ENCODE data around the gene RABAC1.
"Not testable (repeated sequence)": the region's sequence is repeated elsewhere in the genome, so short reads cannot be mapped to it uniquely, and the experiment has no call there.

RABAC1 gene

DNA sequence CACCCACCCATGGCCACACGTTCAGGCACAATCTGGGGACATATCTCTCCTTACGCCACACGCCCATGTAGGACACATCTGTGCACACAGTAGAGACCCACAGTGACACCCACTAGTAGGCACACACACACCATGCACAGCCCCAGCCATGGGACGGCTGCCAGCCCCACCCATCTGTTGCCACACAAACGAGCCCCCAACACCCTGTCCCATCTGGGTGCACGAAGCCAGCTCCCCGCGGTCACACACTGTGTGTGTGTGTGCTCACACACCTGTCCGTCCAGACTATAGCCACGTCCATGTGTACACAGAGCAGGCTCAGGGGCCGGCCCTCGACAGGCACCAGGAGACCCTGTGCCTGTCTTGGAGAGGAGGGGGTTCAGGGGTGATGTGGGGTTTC lies 41.4 kb downstream of the RABAC1 start:
- no peak for TF ChIP-seq TAF1 (IDR thresholded peaks at IDR 0.05; ENCODE audit: borderline replicate concordance, low read depth, low read length)
- DNase-seq (ENCODE audit: insufficient read length) (no peak), FAIRE-seq (no peak)

DNA sequence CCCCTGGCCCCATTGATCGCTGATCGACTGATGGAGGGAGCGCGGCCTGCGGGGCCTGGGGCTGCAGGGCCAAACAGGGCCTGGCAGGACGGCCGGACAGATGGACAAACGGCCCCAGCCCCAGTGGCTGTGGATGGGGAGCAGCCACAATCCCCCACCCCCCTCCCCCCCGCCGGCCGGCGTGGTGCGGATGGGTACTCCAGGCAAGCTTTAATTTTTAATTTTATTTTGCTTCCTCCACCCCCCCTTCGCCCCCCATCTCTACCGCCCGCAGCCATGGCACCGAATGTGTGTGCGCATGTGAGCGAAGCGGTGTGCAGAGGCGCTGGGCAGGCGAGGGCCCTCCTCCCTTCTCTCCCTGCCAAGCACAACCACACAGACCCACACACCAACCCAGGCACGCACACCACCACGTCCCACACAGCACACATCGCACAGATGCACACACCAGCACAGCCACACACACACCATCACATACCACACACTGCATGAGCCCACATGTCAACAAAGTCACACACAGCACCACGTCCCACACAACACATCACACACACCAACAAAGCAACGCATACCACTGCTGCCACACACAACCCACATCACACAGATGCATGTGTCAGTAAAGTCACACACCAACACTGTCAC lies 43.2 kb downstream of the RABAC1 start:
- FAIRE-seq: peak; percentile 74
- DNase-seq (ENCODE audit: insufficient read length): no peak
- TF ChIP-seq POLR2A (IDR thresholded peaks at IDR 0.05; ENCODE audit: low read depth, low read length) (no peak), TAF1 (IDR thresholded peaks at IDR 0.05; ENCODE audit: borderline replicate concordance, low read depth, low read length) (no peak), POLR2AphosphoS5 (IDR thresholded peaks at IDR 0.05; ENCODE audit: low read depth, low read length) (no peak)

DNA sequence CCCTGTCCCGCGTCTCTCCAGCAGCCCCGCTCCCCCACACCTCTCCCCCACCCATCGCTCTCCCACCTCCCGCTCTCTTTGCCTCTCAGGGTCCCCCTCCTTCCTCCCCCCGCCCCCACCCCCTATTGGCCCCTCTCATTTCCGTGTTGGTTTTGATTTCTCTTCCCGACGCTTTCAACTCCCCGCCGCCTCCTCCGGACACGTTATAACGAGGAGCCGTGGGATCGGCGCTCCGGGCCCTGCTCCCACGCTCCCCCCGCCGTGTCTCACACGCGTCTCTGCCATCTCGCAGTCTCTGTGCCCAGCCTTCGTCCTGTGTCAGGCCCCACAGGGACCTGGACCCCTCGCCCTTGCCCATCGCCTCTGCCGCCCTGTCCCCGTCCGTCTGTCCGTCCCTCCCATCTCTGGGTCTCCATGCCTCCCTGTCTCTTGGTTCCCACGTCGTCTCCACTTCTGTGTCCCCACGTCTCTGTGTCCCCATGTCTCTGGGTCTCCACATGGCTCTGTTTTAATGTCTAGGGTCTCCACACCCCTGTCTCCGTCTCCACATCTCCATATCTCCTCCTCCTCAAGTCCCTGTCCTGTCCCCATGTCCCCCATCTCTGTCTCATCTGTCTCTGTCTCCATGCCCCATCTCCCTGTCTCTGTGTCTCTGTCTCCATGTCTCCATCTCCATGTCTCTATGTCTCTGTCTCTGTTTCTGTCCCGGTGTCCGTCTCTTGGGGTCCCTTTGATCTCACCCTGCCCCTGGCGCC lies 43.9 kb downstream of the RABAC1 start:
- FAIRE-seq: no peak
- TF ChIP-seq POLR2AphosphoS5 (IDR thresholded peaks at IDR 0.05; ENCODE audit: low read depth, low read length): no peak
- DNase-seq (ENCODE audit: insufficient read length): no peak

DNA sequence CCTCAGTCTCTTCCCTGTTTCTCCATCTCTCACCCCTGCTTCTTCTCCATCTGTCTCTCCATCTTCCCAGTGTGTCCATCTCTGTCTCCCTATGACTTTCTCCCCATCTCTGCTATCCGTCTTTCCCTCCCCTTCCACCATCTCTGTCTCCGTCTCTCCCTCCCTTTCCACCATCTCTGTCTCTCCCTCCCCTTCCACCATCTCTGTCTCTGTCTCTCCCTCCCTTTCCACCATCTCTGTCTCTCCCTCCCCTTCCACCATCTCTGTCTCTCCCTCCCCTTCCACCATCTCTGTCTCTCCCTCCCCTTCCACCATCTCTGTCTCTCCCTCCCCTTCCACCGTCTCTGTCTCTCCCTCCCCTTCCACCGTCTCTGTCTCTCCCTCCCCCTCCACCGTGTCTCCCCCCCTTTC lies 44.7 kb downstream of the RABAC1 start:
- not testable (repeated sequence) for DNase-seq (ENCODE audit: insufficient read length); FAIRE-seq

DNA sequence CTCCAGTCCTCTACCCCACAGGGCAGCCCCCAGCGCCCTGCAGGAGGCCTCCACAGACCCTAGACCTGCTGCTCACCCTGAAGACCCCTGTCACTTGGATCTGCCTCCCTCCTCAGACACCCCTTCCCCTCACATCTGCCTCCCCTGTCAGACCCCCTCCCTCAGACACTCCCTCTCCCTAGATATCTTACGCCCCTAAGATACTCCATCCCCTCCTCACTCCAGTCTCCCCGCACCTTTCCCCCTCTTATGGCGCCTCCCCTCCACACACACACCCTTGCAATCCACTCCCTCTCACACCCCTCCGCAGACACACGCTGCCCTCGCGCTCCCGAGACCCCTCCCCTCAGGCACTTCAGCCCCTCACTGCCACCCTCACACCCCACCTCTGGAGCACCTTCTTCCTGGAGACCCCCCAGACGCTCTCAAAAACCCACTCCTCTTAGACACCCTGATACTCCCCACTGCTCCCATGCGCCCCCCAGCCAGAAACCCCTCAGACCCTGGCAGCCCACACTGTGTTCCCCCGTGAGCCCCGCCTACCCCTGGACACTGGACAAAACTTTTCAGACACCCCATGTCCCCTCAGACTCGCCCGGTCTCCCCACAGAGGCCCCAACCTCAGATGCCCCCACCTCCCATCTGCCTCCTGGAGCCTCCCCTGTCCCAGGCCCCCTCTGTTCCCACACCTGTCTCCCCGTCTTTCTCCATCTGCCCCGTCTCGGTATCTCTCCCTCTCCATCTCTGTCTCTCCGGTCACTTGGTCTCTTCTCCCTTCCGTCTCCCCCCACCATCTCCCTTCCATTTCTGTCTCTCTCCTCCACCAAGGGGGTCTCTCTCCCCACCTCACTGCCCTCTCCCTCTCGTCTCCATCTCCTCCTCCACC lies 45.3 kb downstream of the RABAC1 start:
- TF ChIP-seq POLR2A (IDR thresholded peaks at IDR 0.05; ENCODE audit: low read depth, low read length): no peak
- TF ChIP-seq TAF1 (IDR thresholded peaks at IDR 0.05; ENCODE audit: borderline replicate concordance, low read depth, low read length): no peak
- no peak for TF ChIP-seq POLR2AphosphoS5 (IDR thresholded peaks at IDR 0.05; ENCODE audit: low read depth, low read length)
- FAIRE-seq (no peak), DNase-seq (ENCODE audit: insufficient read length) (no peak)

DNA sequence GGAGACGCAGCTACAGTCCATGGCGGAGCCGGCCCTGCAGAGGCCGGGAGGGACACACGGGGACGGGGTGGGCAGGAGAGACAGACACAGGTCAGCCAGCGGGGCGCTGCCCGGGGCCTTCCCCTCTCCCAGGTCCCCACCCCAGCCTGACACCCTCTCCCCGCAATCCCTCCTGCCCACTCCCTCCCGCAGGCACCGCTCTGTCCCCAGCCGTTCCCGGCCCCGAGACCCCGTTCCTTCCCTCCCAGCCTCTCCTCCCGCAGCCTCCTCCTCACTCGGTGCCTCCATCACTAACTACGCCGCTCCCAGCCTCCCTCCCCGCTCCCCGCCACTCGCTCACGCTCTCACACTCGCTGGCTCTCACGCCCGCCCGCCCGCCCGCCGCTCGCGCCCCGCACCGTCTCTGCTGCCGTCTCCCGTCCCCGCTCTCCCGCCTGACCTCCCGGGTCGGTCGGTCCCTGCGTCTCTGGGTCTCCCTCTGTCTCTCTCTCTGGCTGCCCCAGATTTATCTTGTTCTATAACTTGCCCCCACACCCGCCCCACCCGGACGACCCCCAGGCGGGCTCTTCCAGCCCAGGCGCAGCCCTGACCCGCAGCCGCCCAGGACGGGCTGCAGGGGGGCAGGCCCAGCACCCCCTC lies 46.1 kb downstream of the RABAC1 start:
- DNase-seq (ENCODE audit: insufficient read length) (no peak), FAIRE-seq (no peak)
- no peak for TF ChIP-seq POLR2AphosphoS5 (IDR thresholded peaks at IDR 0.05; ENCODE audit: low read depth, low read length)
- no peak for TF ChIP-seq TAF1 (IDR thresholded peaks at IDR 0.05; ENCODE audit: borderline replicate concordance, low read depth, low read length)
- TF ChIP-seq POLR2A (IDR thresholded peaks at IDR 0.05; ENCODE audit: low read depth, low read length): no peak

DNA sequence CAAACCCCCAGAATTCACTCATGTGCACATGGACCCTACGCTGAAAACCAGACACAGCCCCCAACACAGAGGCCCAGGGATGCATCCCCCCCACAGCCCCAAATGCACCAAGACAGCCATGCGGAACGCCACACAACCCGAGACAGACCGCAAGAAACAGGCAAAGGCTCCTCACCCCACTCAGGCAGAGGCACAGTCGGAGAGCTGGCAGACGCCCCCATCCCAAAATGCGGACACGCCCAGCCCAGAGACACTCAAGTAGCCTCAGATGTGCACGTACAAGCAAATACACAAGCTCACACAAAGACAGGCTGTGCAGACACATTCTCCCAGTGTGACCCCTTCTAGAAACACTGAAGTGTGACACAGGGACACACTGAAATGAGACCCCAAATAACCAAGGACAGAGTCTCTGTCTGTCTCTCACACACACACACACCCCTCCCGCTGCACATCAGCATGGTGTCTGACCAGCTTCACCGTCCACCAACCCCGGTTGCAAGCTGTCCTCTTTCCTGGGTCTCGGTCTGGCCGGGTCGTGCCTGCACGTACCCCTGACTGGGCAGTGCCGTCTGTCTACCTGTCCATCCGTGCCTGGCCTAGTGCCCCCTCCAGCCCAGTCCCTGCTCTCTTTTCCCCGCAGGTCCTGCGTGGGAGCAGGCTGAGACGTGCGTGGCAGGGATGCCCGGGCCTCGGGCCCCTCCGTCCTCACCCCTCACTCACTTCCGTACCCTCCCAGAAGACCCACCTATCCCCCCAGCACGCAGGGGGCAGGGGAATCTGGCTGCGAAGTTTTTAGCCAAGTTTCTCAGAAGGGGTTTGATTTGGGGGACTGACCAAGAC lies 47.0 kb downstream of the RABAC1 start:
- FAIRE-seq: no peak
- TF ChIP-seq POLR2AphosphoS5 (IDR thresholded peaks at IDR 0.05; ENCODE audit: low read depth, low read length): peak; percentile 51; the same call in 1 of the 2 replicates
- TF ChIP-seq TAF1 (IDR thresholded peaks at IDR 0.05; ENCODE audit: borderline replicate concordance, low read depth, low read length): no peak
- peak; percentile 12; the same call in 1 of the 2 replicates for TF ChIP-seq POLR2A (IDR thresholded peaks at IDR 0.05; ENCODE audit: low read depth, low read length)

DNA sequence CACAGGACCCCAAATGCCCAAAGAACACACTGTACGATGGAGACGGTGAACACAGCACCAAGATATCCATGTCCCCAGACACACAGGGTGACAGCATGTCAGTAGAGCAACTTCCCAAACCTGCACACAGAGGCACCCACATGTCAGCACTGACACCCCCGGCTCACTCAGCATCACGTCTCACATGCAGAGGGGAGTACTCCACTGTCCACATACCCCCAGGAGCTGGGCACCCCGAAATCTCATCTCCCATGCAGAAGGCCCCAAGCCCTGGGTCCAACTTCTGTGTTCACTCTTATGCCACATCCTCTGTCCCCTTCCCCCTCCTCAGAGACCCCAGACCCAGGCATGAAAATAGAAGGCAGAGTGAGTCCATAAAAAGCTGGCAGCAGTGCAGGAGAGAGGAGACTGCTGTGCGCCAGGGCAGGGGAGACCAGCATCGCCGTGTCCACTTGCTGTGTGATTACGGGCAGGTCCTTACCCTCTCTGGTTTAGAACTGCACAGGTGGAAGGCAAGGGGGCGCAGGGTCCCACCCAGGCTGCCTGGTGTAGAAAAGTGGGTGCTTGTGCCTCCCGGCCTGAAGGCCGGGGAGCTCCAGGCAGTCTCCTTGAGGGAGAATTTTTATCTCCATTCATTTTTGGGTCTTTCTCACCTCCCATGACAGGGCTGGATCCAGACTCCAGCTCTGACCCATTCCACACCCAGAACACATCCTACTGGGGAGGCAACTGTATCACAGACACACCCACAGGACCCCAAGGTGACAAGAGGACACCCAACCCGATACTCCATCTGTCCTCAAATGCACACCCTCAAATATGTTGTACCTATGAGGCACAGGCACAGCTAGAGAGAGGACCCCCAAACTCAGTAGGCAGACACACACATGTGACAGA lies 47.9 kb downstream of the RABAC1 start:
- FAIRE-seq: no peak
- TF ChIP-seq POLR2A (IDR thresholded peaks at IDR 0.05; ENCODE audit: low read depth, low read length) (no peak), POLR2AphosphoS5 (IDR thresholded peaks at IDR 0.05; ENCODE audit: low read depth, low read length) (no peak), TAF1 (IDR thresholded peaks at IDR 0.05; ENCODE audit: borderline replicate concordance, low read depth, low read length) (no peak)

More for the DNA sequence above, 47.0 kb downstream of the RABAC1 start:
- DNase-seq (ENCODE audit: insufficient read length): no peak

DNA sequence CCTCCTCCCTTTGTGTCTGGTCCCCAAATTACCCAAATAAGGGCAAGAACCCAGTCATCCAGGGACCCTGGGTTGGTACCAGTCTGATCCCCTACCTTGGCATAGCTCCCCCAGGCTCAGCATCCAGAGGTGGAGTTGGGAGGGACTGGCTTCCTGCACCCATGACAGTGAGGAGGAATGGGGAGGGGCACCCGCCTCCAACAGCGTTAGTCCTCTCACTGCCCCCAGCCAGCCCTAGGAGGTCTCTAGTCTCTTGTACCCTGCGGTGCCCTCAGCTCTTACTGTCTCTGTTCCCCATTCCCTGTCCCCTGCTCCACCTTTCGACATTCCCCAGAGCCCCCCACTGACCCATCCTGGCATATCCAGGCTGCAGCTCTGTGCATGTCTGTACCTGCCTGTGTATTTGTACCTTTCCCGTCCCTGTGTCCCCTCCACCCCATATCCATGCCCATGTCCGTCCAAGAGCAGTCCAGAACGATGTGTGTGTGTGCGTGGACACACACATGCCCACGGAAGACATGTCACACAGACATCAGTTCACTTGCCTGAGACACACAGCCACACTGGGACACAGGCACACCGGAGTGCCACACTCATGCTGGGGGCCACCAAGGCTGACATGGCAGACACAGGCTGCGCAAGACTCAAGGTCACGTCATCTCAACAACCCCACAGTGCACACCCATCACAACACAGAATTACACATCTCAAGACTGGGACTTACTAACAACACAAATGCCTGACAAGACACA lies 48.7 kb downstream of the RABAC1 start:
- DNase-seq (ENCODE audit: insufficient read length): no peak
- FAIRE-seq: no peak
- no peak for TF ChIP-seq TAF1 (IDR thresholded peaks at IDR 0.05; ENCODE audit: borderline replicate concordance, low read depth, low read length)
- TF ChIP-seq POLR2A (IDR thresholded peaks at IDR 0.05; ENCODE audit: low read depth, low read length): no peak
- TF ChIP-seq POLR2AphosphoS5 (IDR thresholded peaks at IDR 0.05; ENCODE audit: low read depth, low read length): no peak

More for the DNA sequence above, 47.9 kb downstream of the RABAC1 start:
- DNase-seq (ENCODE audit: insufficient read length): no peak
